Small intestine (tissue), 7 donors: Measurements from ENCODE around the gene GALNT9. TPM values are rescaled to one million over a fixed set of nuclear protein-coding genes. Genes with fewer than 3 reads are reported as not detected.

Experiments used
- DNase-seq, 2 donors: peaks; one replicate each; pipeline versions ENCODE4 v3.0.0 to v3.0.0-alpha.2; 2013
- FAIRE-seq: peaks from 2 replicates; lab custom pipeline; 2012; peaks lifted over from hg19 to GRCh38; lab: Jason Lieb, UNC
- H3K27ac ChIP-seq, 3 donors: one replicate each; pipeline ENCODE4 v1.5.1; 2013; ENCODE audit warnings: low read length in 2 of 3, mild to moderate bottlenecking in 2 of 3, control low read depth in 1 of 3, inconsistent platforms in 1 of 3, low read depth in 1 of 3, moderate library complexity in 1 of 3
- H3K27me3 ChIP-seq, 3 donors: one replicate each; pipeline ENCODE4 v1.6.1; 2013; ENCODE audit warnings: low read length in 3 of 3, inconsistent platforms in 1 of 3; ENCODE audit not compliant: control insufficient read depth in 3 of 3, insufficient read depth in 3 of 3
- H3K36me3 ChIP-seq, 3 donors: one replicate each; pipeline ENCODE4 v1.6.1; 2013; ENCODE audit warnings: low read length in 3 of 3, inconsistent platforms in 1 of 3, low read depth in 1 of 3, mild to moderate bottlenecking in 1 of 3, moderate library complexity in 1 of 3; ENCODE audit not compliant: control insufficient read depth in 3 of 3, insufficient read depth in 2 of 3
- H3K4me1 ChIP-seq, 3 donors: one replicate each; pipeline ENCODE4 v1.6.1; 2013; ENCODE audit warnings: low read length in 2 of 3, inconsistent platforms in 1 of 3, low read depth in 1 of 3, mild to moderate bottlenecking in 1 of 3, moderate library complexity in 1 of 3; ENCODE audit not compliant: control insufficient read depth in 3 of 3, insufficient read depth in 2 of 3
- H3K4me3 ChIP-seq, 3 donors: one replicate each; pipeline ENCODE4 v1.5.1; 2013; ENCODE audit warnings: low read length in 3 of 3, control low read depth in 1 of 3, inconsistent platforms in 1 of 3, low read depth in 1 of 3, mild to moderate bottlenecking in 1 of 3, moderate library complexity in 1 of 3
- H3K9me3 ChIP-seq, 2 donors: one replicate each; pipeline ENCODE4 v1.6.1; 2013; ENCODE audit warnings: low read depth in 1 of 2, low read length in 1 of 2; ENCODE audit not compliant: control insufficient read depth in 2 of 2, insufficient read depth in 1 of 2
- WGBS, 3 donors: extraction: QIAGEN DNeasy Blood & Tissue Kit; methylation state at CpG; one replicate each; pipeline ENCODE4 v1.1.7; 2013; 5-methylcytosine and 5-hydroxymethylcytosine counted together
- polyA plus RNA-seq, 4 donors: library from polyadenylated mRNA; stranded (reverse) in 3 of 4; unstranded in 1 of 4; fragments of 200-250 nt in 3 of 4; fragments of 120-200 nt in 1 of 4; gene quantifications; one replicate each; pipeline versions ENCODE4 v1.2.1 to v1.2.3, GENCODE V29; 2013
- donor health status: healthy with polysubstance abuse.
- donor health status: control.
- donor health status: control.
- donor health status: Bipolar disorder and iron deficiency.
- donor health status: healthy.

The GALNT9 gene
- polyA plus RNA-seq, 4 donors: 0.79 to 2.6 TPM; not detected in 2

- H3K27me3 ChIP-seq: no peaks in the 10 kb centered on the region
- FAIRE-seq (no peak), DNase-seq (no peak)
- H3K4me3 ChIP-seq: no peak overlapping the region
- no peaks in the 10 kb centered on the region for H3K9me3 ChIP-seq
- no peaks in the 10 kb centered on the region for H3K4me1 ChIP-seq
- WGBS, 3 donors: 89 to 90% (median 90%) methylated on average over 25 of the region's 25 CpGs
- peaks cover 0 to 2% (median 0%) of the 10 kb centered on the region in 3 donors for H3K36me3 ChIP-seq
- H3K27ac ChIP-seq: no peak overlapping the region
Measured at GRCh38 chr12:132265056-132265800, 64.2 kb downstream of the GALNT9 start.

GRCh38 chr12:132264086-132265010, 65.0 kb downstream of the GALNT9 start:
- Histone ChIP-seq H3K4me1 (no peaks in the 10 kb centered on the region), H3K4me3 (no peak overlapping the region), H3K27me3 (no peaks in the 10 kb centered on the region), H3K9me3 (no peaks in the 10 kb centered on the region), H3K27ac (no peak overlapping the region), H3K36me3 (peaks cover 0 to 2% (median 0%) of the 10 kb centered on the region in 3 donors)
- WGBS, 3 donors: 86 to 87% (median 86%) methylated on average over 49 of the region's 49 CpGs
- FAIRE-seq (no peak), DNase-seq (no peak)

- no peak overlapping the region for H3K27ac ChIP-seq
- DNase-seq (no peak), FAIRE-seq (no peak)
- H3K4me1 ChIP-seq: no peaks in the 10 kb centered on the region
- 62 to 73% (median 66%) methylated on average over 18 to 19 of the region's 19 CpGs for WGBS, 3 donors
- no peaks in the 10 kb centered on the region for H3K9me3 ChIP-seq
- no peaks in the 10 kb centered on the region for H3K27me3 ChIP-seq
- H3K36me3 ChIP-seq: peaks cover 0 to 2% (median 0%) of the 10 kb centered on the region in 3 donors
- no peak overlapping the region for H3K4me3 ChIP-seq
Measured at GRCh38 chr12:132263451-132264049, 65.8 kb downstream of the GALNT9 start.

- FAIRE-seq (no peak), DNase-seq (no peak)
- Histone ChIP-seq H3K4me3 (no peak overlapping the region), H3K36me3 (peaks cover 0 to 2% (median 0%) of the 10 kb centered on the region in 3 donors), H3K27ac (no peak overlapping the region), H3K4me1 (no peaks in the 10 kb centered on the region), H3K27me3 (no peaks in the 10 kb centered on the region), H3K9me3 (no peaks in the 10 kb centered on the region)
- WGBS, 3 donors: 63 to 79% (median 68%) methylated on average over 8 of the region's 8 CpGs
Measured at GRCh38 chr12:132263061-132263360, 66.4 kb downstream of the GALNT9 start.

GRCh38 chr12:132262256-132263060, 66.9 kb downstream of the GALNT9 start:
- Histone ChIP-seq H3K4me1 (no peaks in the 10 kb centered on the region), H3K9me3 (no peaks in the 10 kb centered on the region), H3K27ac (no peak overlapping the region), H3K4me3 (no peak overlapping the region), H3K36me3 (peaks cover 0 to 2% (median 0%) of the 10 kb centered on the region in 3 donors), H3K27me3 (no peaks in the 10 kb centered on the region)
- 73 to 82% (median 80%) methylated on average over 40 of the region's 40 CpGs for WGBS, 3 donors
- FAIRE-seq: no peak
- DNase-seq: no peak

- DNase-seq (no peak), FAIRE-seq (no peak)
- 61 to 79% (median 67%) methylated on average over 13 of the region's 13 CpGs for WGBS, 3 donors
- Histone ChIP-seq H3K4me3 (no peak overlapping the region), H3K9me3 (no peaks in the 10 kb centered on the region), H3K4me1 (no peaks in the 10 kb centered on the region), H3K36me3 (peaks cover 0 to 2% (median 0%) of the 10 kb centered on the region in 3 donors), H3K27me3 (no peaks in the 10 kb centered on the region), H3K27ac (no peak overlapping the region)
Measured at GRCh38 chr12:132261328-132262138, 67.9 kb downstream of the GALNT9 start.

- H3K36me3 ChIP-seq: peaks cover 0 to 2% (median 0%) of the 10 kb centered on the region in 3 donors
- FAIRE-seq (no peak), DNase-seq (no peak)
- no peaks in the 10 kb centered on the region for H3K27me3 ChIP-seq
- H3K9me3 ChIP-seq: no peaks in the 10 kb centered on the region
- H3K27ac ChIP-seq: no peak overlapping the region
- WGBS, 3 donors: 81 to 89% (median 89%) methylated on average over 29 of the region's 29 CpGs
- no peaks in the 10 kb centered on the region for H3K4me1 ChIP-seq
- H3K4me3 ChIP-seq: no peak overlapping the region
Measured at GRCh38 chr12:132260721-132261120, 68.7 kb downstream of the GALNT9 start.
